GM21381 (cell line): ENCODE data around the gene ALG3.
"Not testable (repeated sequence)": the region's sequence is repeated elsewhere in the genome, so short reads cannot be mapped to it uniquely, and the experiment has no call there.

Experiments used
- ATAC-seq: cut with Tn5 transposase; IDR thresholded peaks from one replicate; pipeline ENCODE4 v1.9.1; 2021; ENCODE audit warnings: mild to moderate bottlenecking, moderate library complexity; ENCODE audit not compliant: unreplicated experiment

The ALG3 gene

GRCh38 chr3:184248454-184249411 lies at the start of gene ALG3:
Gene ALG3, minus strand, starts transcription at chr3:184248962. Its CDS starts 22 bp downstream, at chr3:184248940.
- peak; percentile 50 for ATAC-seq

DNA sequence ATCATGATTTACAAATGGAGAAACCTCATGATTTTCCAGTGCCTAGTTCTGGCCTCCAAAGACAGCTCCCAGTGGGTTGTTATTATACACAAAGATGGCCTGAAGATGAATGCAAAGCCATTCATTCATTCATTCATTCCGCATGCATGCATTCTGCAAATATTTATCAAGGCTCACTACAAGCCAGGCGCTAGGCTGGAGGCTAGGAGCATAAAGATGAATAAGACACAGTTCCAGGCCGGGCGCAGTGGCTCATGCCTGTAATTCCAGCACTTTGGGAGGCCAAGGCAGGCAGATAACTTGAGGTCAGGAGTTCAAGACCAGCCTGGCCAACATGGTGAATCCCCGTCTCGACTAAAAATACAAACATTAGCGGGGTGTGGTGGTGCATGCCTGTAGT lies 47.9 kb upstream of the ALG3 start:
- ATAC-seq: no peak

GRCh38 chr3:184295771-184296170 lies 47.0 kb upstream of the ALG3 start:
- ATAC-seq: no peak

DNA sequence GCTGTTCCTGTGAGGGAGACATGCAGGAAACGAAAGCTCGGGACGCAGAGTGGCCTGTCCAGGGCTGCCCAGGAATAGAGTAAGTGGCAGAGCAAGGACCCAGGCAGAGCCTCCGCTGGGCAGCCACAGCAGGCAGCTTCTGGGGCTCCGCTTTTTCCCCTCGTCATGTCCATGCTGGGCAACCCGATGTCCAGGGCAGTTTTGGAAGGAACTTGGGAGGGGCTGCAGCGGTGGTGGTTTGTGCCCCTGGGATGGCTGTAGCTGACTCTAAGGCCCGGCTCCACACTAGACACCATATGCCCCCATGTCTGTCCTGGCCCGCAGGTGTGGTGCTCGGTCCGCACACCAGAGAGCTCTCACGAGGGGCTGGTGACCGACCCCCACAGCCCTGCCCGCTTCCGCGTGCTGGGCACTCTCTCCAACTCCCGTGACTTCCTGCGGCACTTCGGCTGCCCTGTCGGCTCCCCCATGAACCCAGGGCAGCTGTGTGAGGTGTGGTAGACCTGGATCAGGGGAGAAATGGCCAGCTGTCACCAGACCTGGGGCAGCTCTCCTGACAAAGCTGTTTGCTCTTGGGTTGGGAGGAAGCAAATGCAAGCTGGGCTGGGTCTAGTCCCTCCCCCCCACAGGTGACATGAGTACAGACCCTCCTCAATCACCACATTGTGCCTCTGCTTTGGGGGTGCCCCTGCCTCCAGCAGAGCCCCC lies 43.1 kb upstream of the ALG3 start:
- ATAC-seq: no peak

DNA sequence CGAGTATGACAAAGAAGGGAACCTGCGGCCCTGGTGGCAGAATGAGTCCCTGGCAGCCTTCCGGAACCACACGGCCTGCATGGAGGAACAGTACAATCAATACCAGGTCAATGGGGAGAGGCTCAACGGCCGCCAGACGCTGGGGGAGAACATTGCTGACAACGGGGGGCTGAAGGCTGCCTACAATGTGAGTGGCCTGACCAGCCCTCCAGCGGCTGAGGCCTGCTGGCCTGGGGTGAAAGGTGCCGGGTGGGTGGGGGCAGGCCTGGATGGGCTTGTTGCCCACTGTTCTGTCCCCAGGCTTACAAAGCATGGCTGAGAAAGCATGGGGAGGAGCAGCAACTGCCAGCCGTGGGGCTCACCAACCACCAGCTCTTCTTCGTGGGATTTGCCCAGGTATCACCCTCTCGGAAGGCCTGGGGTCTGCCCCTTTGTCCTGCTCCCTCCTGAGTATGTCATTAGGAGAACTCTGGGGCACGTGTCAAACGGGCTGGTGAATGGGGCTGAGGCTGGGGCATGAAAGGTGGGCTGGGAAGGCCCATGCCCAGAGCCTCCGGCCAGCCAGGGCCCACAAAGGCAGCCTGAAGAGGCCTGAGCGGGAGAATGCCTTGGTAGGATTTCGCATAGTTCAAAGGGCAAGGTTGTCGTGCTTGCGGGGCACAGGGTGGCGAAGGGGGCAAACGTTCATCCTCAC lies 42.4 kb upstream of the ALG3 start:
- no peak for ATAC-seq

GRCh38 chr3:184290331-184290730 lies 41.6 kb upstream of the ALG3 start:
- no peak for ATAC-seq

- ATAC-seq: no peak
These were observed 40.7 kb upstream of the ALG3 start for GRCh38 chr3:184289426-184289938.

DNA sequence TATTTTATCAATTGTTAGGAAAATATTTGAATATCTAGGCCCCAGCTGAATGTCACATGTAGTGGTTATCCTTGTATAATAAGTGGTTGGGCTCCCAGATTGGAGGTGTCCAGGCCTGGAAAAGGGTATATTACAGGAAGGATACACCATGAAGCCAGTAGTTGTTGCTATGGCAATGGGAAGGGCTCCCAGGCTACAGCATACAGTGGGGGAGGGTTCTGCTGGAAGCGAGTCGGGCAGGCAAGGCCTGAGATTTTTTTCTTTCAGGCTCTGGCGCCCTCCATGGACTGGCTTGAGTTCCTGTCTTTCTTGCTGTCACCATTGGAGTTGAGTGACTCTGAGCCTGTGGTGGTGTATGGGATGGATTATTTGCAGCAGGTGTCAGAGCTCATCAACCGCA lies 35.9 kb upstream of the ALG3 start:
- no peak for ATAC-seq

DNA sequence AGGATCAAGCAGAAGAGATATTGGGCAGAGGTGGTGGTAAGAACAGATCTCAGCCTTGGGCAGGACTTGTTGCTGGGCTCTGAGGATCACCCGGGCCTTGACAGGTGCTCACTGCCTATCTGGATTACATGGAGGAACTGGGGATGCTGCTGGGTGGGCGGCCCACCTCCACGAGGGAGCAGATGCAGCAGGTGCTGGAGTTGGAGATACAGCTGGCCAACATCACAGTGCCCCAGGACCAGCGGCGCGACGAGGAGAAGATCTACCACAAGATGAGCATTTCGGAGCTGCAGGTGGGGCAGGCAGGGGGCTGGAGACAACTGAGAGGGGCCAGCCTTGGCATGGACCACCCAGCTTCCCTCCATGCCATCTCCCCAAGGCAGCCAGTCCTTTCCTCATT lies 34.9 kb upstream of the ALG3 start:
- no peak for ATAC-seq

DNA sequence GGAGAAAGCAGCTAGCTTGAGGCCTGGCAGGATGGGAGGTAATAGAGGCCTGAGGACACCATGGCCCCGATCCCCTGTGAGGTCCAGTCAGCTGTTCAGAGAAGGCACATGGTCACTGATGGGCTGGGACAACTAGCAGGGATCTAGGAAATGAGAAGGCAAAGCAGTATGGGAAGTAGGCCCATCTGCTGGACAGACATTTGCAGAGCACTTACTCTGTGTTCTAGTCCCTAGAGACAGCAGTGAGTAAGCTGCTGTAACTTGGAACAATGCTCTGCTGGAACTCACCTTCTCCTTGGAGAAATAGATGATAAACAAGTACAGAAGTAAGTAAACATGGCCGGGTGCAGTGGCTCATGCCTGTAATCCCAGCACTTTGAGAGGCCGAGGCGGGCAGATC lies 34.2 kb upstream of the ALG3 start:
- ATAC-seq: no peak

- ATAC-seq: no peak
These were observed 28.6 kb upstream of the ALG3 start for GRCh38 chr3:184277366-184277765.

GRCh38 chr3:184275961-184276910 lies 27.5 kb upstream of the ALG3 start, which contains the start of gene ECE2:
Gene ECE2, plus strand, starts transcription at chr3:184276022. Its CDS starts 132 bp downstream, at chr3:184276154.
- no peak for ATAC-seq

GRCh38 chr3:184275381-184275701 lies 26.6 kb upstream of the ALG3 start:
- no peak for ATAC-seq

DNA sequence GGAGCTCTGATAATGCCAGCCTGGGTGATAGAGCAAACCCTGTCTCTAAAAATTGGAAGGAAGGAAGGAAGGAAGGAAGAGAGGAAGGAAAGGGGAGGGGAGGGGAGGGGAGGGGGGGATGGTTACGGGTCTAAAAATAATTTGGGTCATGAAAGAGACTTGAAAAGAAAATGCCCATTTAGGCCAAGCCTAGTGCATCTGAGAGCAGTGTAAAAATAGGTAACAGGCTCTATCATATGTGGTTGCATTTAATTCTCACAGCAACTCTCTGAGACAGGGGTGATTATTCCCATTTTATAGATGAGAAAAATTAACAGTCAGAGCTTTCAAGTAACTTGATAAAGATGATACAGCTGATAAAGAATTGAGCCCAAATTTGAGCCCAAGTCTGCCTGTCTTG lies 23.5 kb upstream of the ALG3 start:
- ATAC-seq: no peak

GRCh38 chr3:184267249-184267648 lies 18.5 kb upstream of the ALG3 start:
- not testable (repeated sequence) for ATAC-seq

DNA sequence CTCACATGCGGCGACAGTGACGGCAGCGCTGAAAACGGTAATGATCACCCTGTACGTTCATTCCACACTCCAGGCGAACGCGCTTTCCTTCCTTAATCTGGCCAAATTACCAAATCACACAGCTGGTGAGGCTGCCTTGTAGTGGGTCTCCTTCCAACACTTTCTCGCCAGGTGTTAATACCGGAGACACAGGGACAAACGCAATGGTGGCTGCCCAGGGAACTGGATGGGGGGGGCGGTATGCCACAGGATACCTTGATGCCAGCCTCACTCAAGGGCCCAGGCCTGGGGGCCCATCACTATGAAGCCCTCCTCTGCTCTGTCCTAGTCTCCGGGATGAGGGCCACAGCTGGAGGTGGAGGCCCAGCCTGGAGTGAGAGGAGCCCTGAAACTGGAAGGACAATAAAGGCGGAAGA lies 14.0 kb upstream of the ALG3 start:
- no peak for ATAC-seq

DNA sequence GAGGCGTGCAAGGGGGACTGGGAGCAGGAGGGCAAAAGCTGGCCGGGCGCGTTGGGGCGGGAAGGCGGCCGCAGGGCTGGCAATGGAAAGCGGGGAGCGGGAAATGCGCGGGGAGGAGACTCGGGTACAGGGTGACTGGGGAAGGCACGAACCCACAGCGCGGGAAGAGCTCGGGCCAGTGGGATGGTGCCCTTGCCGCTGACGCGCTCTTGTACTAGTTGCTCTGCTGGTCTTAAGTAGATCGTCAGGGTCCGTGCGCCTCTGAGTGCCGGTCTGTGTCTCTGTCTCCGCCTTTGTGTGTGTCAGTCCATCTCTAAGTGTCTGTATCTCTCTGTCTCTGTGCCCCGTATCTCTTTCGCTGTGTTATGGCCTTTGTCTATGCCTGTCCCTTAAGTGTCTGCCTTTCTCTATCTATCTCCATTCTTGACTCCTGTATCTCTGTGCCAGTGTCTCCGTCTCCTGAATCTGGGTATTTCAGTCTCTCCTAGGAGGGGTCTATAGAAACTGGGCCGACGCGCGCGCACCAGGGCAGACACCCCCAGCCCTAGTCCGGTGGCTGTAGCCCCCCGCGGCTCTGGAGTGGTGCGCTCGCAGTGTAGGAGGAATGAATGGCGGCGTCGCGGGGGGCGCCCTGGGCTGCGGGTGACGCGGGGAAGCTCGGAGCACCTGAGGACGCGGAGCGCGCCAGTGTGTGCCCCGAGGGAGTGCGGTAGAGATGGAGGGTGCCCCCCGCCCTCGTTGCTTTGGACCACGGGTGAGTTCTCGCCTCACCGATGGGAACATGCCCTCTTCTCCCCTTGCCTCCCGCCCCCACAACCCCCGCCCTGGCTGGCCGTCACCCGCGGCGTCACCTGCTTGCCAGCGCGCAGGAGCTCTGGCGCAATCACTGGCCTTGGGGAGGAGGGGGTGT lies 13.3 kb upstream of the ALG3 start:
- no peak for ATAC-seq

GRCh38 chr3:184261270-184261853 lies 12.6 kb upstream of the ALG3 start, which contains the start of gene CAMK2N2:
Gene CAMK2N2, minus strand, starts transcription at chr3:184261553. Its CDS starts 268 bp downstream, at chr3:184261285.
- no peak for ATAC-seq
